ENCODE data around the gene IZUMO1. TPM values are rescaled to one million over a fixed set of nuclear protein-coding genes. Genes with fewer than 3 reads are reported as not detected.

Gene IZUMO1
- total RNA-seq, 4 donors from 2014 or later, result not detected

DNA sequence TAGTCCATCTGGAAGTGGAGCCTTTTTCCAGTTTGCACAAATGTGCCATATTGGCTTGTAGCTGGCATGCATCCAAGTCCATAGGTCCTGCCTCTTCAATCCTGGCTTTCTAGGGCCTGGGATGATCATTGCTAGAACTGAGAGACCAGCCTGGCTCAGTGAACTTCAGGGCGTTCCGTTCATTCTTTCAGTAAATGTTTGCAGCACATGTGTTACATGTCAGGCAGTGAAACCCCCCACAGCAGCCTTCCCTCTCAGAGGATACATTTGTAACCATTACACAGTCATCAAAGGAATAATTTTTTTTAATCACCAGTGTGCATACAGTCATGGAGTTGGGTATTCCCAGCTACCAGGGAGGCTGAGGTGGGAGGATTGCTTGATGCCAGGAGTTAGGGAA lies 41.3 kb downstream of the IZUMO1 start:
- H3K9me3 ChIP-seq, result no peaks in the 10 kb centered on the region
- WGBS, result 80% methylated on average over 2 of the region's 2 CpGs
- H3K4me3 ChIP-seq, result no peak overlapping the region
- no peak overlapping the region for H3K27ac ChIP-seq (replicated peaks in 1 of 4)
- DNase-seq (ENCODE audit: extremely low spot score), result no peak
- H3K36me3 ChIP-seq, result peaks cover 0 to 43% (median 8%) of the 10 kb centered on the region in 4 donors
- H3K4me1 ChIP-seq, result no peaks in the 10 kb centered on the region
- intact Hi-C loops (cut with DNase I), result no loop called here
- TF ChIP-seq POLR2A (IDR thresholded peaks at IDR 0.05; ENCODE audit: low read depth), result no peak
- no peak for TF ChIP-seq POLR2AphosphoS5 (IDR thresholded peaks at IDR 0.05)
- TF ChIP-seq, protein P1, sequence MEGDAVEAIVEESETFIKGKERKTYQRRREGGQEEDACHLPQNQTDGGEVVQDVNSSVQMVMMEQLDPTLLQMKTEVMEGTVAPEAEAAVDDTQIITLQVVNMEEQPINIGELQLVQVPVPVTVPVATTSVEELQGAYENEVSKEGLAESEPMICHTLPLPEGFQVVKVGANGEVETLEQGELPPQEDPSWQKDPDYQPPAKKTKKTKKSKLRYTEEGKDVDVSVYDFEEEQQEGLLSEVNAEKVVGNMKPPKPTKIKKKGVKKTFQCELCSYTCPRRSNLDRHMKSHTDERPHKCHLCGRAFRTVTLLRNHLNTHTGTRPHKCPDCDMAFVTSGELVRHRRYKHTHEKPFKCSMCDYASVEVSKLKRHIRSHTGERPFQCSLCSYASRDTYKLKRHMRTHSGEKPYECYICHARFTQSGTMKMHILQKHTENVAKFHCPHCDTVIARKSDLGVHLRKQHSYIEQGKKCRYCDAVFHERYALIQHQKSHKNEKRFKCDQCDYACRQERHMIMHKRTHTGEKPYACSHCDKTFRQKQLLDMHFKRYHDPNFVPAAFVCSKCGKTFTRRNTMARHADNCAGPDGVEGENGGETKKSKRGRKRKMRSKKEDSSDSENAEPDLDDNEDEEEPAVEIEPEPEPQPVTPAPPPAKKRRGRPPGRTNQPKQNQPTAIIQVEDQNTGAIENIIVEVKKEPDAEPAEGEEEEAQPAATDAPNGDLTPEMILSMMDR (IDR thresholded peaks at IDR 0.05), result no peak
- TF ChIP-seq EP300 (IDR thresholded peaks at IDR 0.05), result no peak
- no peaks in the 10 kb centered on the region for H3K27me3 ChIP-seq

DNA sequence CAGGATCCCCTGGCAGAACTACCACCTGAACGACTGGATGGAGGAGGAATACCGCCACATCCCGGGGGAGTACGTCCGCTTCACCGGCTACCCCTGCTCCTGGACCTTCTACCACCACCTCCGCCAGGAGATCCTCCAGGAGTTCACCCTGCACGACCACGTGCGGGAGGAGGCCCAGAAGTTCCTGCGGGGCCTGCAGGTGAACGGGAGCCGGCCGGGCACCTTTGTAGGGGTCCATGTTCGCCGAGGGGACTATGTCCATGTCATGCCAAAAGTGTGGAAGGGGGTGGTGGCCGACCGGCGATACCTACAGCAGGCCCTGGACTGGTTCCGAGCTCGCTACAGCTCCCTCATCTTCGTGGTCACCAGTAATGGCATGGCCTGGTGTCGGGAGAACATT lies 43.4 kb downstream of the IZUMO1 start:
- WGBS, result 93% methylated on average over 23 of the region's 23 CpGs
- no peaks in the 10 kb centered on the region for H3K4me1 ChIP-seq
- peaks cover 0 to 43% (median 8%) of the 10 kb centered on the region in 4 donors for H3K36me3 ChIP-seq
- TF ChIP-seq EP300 (IDR thresholded peaks at IDR 0.05) (no peak), POLR2AphosphoS5 (IDR thresholded peaks at IDR 0.05) (no peak), POLR2A (IDR thresholded peaks at IDR 0.05; ENCODE audit: low read depth) (no peak)
- TF ChIP-seq, protein P1 (IDR thresholded peaks at IDR 0.05), result no peak
- no peak overlapping the region for H3K27ac ChIP-seq (replicated peaks in 1 of 4)
- DNase-seq (ENCODE audit: extremely low spot score), result no peak
- no peak overlapping the region for H3K4me3 ChIP-seq
- intact Hi-C loops (cut with DNase I), result no loop called here
- H3K27me3 ChIP-seq, result peaks cover 0 to 2% (median 0%) of the 10 kb centered on the region in 4 donors
- no peaks in the 10 kb centered on the region for H3K9me3 ChIP-seq

DNA sequence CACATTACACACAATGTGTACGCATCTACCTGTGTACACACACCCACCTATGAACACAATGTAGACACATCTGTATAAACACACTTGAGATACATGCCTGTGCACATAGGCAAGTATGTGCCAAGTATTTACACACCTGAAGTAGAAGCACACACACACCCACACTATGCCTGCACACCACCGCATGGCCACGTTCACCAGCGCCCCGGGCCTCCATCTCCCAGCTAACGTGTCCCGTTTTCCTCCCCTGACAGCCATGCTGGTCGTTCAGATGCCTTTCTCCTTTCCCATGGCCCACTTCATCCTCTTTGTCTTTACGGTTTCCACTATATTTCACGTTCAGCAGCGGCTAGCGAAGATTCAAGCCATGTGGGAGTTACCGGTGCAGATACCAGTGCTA lies 44.0 kb downstream of the IZUMO1 start:
- Histone ChIP-seq H3K4me1 (no peaks in the 10 kb centered on the region), H3K27me3 (peaks cover 0 to 2% (median 0%) of the 10 kb centered on the region in 4 donors), H3K9me3 (no peaks in the 10 kb centered on the region), H3K36me3 (peaks cover 0 to 43% (median 8%) of the 10 kb centered on the region in 4 donors), H3K4me3 (no peak overlapping the region), H3K27ac (replicated peaks in 1 of 4) (no peak overlapping the region)
- no peak for DNase-seq (ENCODE audit: extremely low spot score)
- 92% methylated on average over 13 of the region's 13 CpGs for WGBS
- no peak for TF ChIP-seq POLR2AphosphoS5 (IDR thresholded peaks at IDR 0.05)
- TF ChIP-seq, protein P1 (IDR thresholded peaks at IDR 0.05), result no peak
- no peak for TF ChIP-seq EP300 (IDR thresholded peaks at IDR 0.05)
- no peak for TF ChIP-seq POLR2A (IDR thresholded peaks at IDR 0.05; ENCODE audit: low read depth)
- intact Hi-C loops (cut with DNase I), result no loop called here

DNA sequence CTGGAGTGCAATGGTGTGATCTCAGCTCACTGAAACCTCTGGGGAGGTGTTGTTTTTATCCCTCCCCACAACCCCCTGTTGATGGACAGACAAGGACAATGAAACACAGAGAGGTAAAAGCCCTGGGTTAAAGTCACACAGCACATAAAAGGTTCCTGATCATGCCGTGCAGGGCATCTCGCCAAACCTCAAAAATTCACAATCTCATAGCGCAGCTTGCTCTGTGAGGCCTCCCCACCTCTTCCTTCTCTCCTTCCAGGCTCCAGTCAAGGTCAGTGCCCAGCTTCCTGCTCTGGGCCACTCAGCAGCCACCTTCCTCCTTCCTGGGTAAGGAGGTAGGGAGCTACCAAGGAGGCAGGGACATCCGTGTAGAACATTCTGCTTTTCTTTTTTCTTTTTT lies 48.7 kb downstream of the IZUMO1 start:
- intact Hi-C loops (cut with DNase I), result no loop called here
- no peak for TF ChIP-seq POLR2AphosphoS5 (IDR thresholded peaks at IDR 0.05)
- TF ChIP-seq EP300 (IDR thresholded peaks at IDR 0.05), result no peak
- TF ChIP-seq, protein P1 (IDR thresholded peaks at IDR 0.05), result no peak
- no peak for TF ChIP-seq POLR2A (IDR thresholded peaks at IDR 0.05; ENCODE audit: low read depth)
- Histone ChIP-seq H3K27me3 (peaks cover 0 to 25% (median 6%) of the 10 kb centered on the region in 4 donors), H3K9me3 (no peaks in the 10 kb centered on the region), H3K27ac (replicated peaks in 1 of 4) (no peak overlapping the region), H3K4me1 (peaks cover 8 to 13% (median 11%) of the 10 kb centered on the region in 4 donors), H3K4me3 (no peak overlapping the region), H3K36me3 (peaks cover 0 to 20% (median 5%) of the 10 kb centered on the region in 4 donors)
- no peak for DNase-seq (ENCODE audit: extremely low spot score)
- 47% methylated on average over 4 of the region's 4 CpGs for WGBS

All from esophagus muscularis mucosa (tissue), 4 donors.